IPS DF 4.7 (cell line): Measurements from ENCODE around the gene TRPT1.

Source experiments
- DNase-seq: peaks from one replicate; pipeline ENCODE4 v3.0.0-alpha.2; 2013; ENCODE audit warnings: low spot score; ENCODE audit errors: extremely low read depth

Gene TRPT1

GRCh38 chr11:64230171-64230984 lies 4.4 kb upstream of the TRPT1 start, which contains the start of gene DNAJC4:
Gene DNAJC4, plus strand, starts transcription at chr11:64230548. Its CDS starts 307 bp downstream, at chr11:64230855.
- no peak for DNase-seq

- no peak for DNase-seq
Measured at GRCh38 chr11:64229744-64230170, 3.8 kb upstream of the TRPT1 start.

- DNase-seq, result no peak
Measured at GRCh38 chr11:64229090-64229743, 3.2 kb upstream of the TRPT1 start.

GRCh38 chr11:64227405-64227956 lies 1.5 kb upstream of the TRPT1 start:
- DNase-seq, result no peak

GRCh38 chr11:64226507-64227051 lies 593 bp upstream of the TRPT1 start:
- no peak for DNase-seq

GRCh38 chr11:64224891-64225607 lies 937 bp downstream of the TRPT1 start:
- DNase-seq, result no peak

GRCh38 chr11:64224151-64224890 lies 1.7 kb downstream of the TRPT1 start:
- no peak for DNase-seq

GRCh38 chr11:64223001-64223651 lies 2.9 kb downstream of the TRPT1 start:
- DNase-seq, result no peak

- DNase-seq, result no peak
Measured at GRCh38 chr11:64222651-64223000, 3.4 kb downstream of the TRPT1 start.

GRCh38 chr11:64220798-64221197 lies 5.2 kb downstream of the TRPT1 start:
- DNase-seq, result no peak

GRCh38 chr11:64220271-64220670 lies 5.7 kb downstream of the TRPT1 start:
- no peak for DNase-seq

GRCh38 chr11:64219755-64220154 lies 6.2 kb downstream of the TRPT1 start:
- no peak for DNase-seq

GRCh38 chr11:64219354-64219684 lies 6.7 kb downstream of the TRPT1 start:
- DNase-seq, result no peak

GRCh38 chr11:64218628-64219353 lies 7.2 kb downstream of the TRPT1 start:
- DNase-seq, result no peak

- no peak for DNase-seq
Measured at GRCh38 chr11:64216879-64217278, 9.1 kb downstream of the TRPT1 start.

- DNase-seq, result no peak
Measured at GRCh38 chr11:64211181-64211872, 14.7 kb downstream of the TRPT1 start.

GRCh38 chr11:64210301-64211020 lies 15.5 kb downstream of the TRPT1 start:
- no peak for DNase-seq

GRCh38 chr11:64209563-64209843 lies 16.5 kb downstream of the TRPT1 start:
- DNase-seq, result no peak
